GM19395 (cell line): ENCODE results near the gene CYP39A1.
A peak's percentile ranks its signal among the peaks of the same experiment; 100 is the strongest.

ENCODE experiments used
- ATAC-seq: cut with Tn5 transposase; IDR thresholded peaks from one replicate; pipeline ENCODE4 v1.9.1; 2021; ENCODE audit warnings: mild to moderate bottlenecking, moderate library complexity; ENCODE audit not compliant: unreplicated experiment

Gene CYP39A1

GRCh38 chr6:46652603-46653438 is at the start of gene CYP39A1, which contains the start of gene SLC25A27:
Gene CYP39A1 (minus strand): TSS chr6:46652818. CDS start chr6:46652582, 236 bp downstream.
Gene SLC25A27 (plus strand): TSS chr6:46652975. CDS start chr6:46653193, 218 bp downstream.
- ATAC-seq = peak; percentile 100

- ATAC-seq = no peak
Observed at GRCh38 chr6:46699970-46700369, 47.4 kb upstream of the CYP39A1 start.

- no peak for ATAC-seq
Observed at GRCh38 chr6:46690911-46691451, 38.4 kb upstream of the CYP39A1 start.

- ATAC-seq = no peak
Observed at GRCh38 chr6:46690141-46690755, 37.6 kb upstream of the CYP39A1 start.

- no peak for ATAC-seq
Observed at GRCh38 chr6:46689657-46690056, 37.0 kb upstream of the CYP39A1 start.

- ATAC-seq = no peak
Observed at GRCh38 chr6:46688966-46689335, 36.3 kb upstream of the CYP39A1 start.

GRCh38 chr6:46688117-46688965 is 35.7 kb upstream of the CYP39A1 start:
- ATAC-seq = no peak

GRCh38 chr6:46687619-46688097 is 35.0 kb upstream of the CYP39A1 start, which contains the start of gene TDRD6:
Gene TDRD6 (plus strand): TSS chr6:46687885. CDS start chr6:46688129, 244 bp downstream.
- ATAC-seq = no peak

GRCh38 chr6:46684771-46685170 is 32.2 kb upstream of the CYP39A1 start:
- no peak for ATAC-seq

GRCh38 chr6:46677314-46677654 is 24.7 kb upstream of the CYP39A1 start:
- no peak for ATAC-seq

GRCh38 chr6:46676604-46677313 is 24.1 kb upstream of the CYP39A1 start:
- no peak for ATAC-seq

GRCh38 chr6:46674410-46674809 is 21.8 kb upstream of the CYP39A1 start:
- ATAC-seq = no peak

- no peak for ATAC-seq
Observed at GRCh38 chr6:46667377-46667776, 14.8 kb upstream of the CYP39A1 start.

- ATAC-seq = no peak
Observed at GRCh38 chr6:46661483-46661882, 8.9 kb upstream of the CYP39A1 start.

GRCh38 chr6:46657642-46658041 is 5.0 kb upstream of the CYP39A1 start:
- ATAC-seq = no peak

GRCh38 chr6:46655803-46656202 is 3.2 kb upstream of the CYP39A1 start:
- no peak for ATAC-seq

GRCh38 chr6:46653439-46654195 is 999 bp upstream of the CYP39A1 start:
- ATAC-seq = no peak

GRCh38 chr6:46652232-46652602 is 401 bp downstream of the CYP39A1 start:
- no peak for ATAC-seq

- ATAC-seq = no peak
Observed at GRCh38 chr6:46651816-46652215, 802 bp downstream of the CYP39A1 start.

GRCh38 chr6:46651006-46651405 is 1.6 kb downstream of the CYP39A1 start:
- ATAC-seq = no peak
